DND-41 (cell line): ENCODE results near the gene SZRD1.

ENCODE experiments used
- ATAC-seq: fragments of 200-7000 bp; cut with Tn5 transposase; 3 replicates; pipeline ENCODE4 v1.9.1; 2021; ENCODE audit warnings: low read depth; ENCODE audit not compliant: insufficient read depth
- DNase-seq: peaks from one replicate; pipeline ENCODE4 v3.0.0-alpha.2; 2020
- H2AFZ ChIP-seq: 2 replicates; pipeline ENCODE4 v1.6.0; 2012; ENCODE audit warnings: low read depth, low read length
- H3K27ac ChIP-seq: 2 replicates; pipeline ENCODE4 v1.5.1; 2012; ENCODE audit warnings: low read length, inconsistent platforms
- H3K27me3 ChIP-seq: fragments of 200-600 bp; sonication (generic); 2 replicates; pipeline ENCODE4 v1.6.0; 2012; ENCODE audit warnings: low read length, mild to moderate bottlenecking, inconsistent platforms; ENCODE audit not compliant: insufficient read depth, poor library complexity
- H3K36me3 ChIP-seq: 2 replicates; pipeline ENCODE4 v1.5.1; 2012; ENCODE audit warnings: low read length, inconsistent platforms; ENCODE audit not compliant: insufficient read depth
- H3K4me1 ChIP-seq: 2 replicates; pipeline ENCODE4 v1.5.1; 2012; ENCODE audit warnings: mild to moderate bottlenecking, low read length; ENCODE audit not compliant: insufficient read depth
- H3K4me2 ChIP-seq: 2 replicates; pipeline ENCODE4 v1.6.0; 2012; ENCODE audit warnings: mild to moderate bottlenecking, moderate library complexity, low read length, inconsistent platforms; ENCODE audit not compliant: insufficient read depth
- H3K4me3 ChIP-seq, 2 experiments: fragments of 200-600 bp in 1 of 2; shearing (Covaris generic) in 1 of 2; 2 replicates each; pipeline ENCODE4 v1.5.1; 2012 to 2016; ENCODE audit warnings: inconsistent platforms in 2 of 2, low read length in 2 of 2, mild to moderate bottlenecking in 2 of 2, low read depth in 1 of 2, moderate library complexity in 1 of 2
- H3K79me2 ChIP-seq: 2 replicates; pipeline ENCODE4 v1.6.0; 2012; ENCODE audit warnings: low read length, inconsistent platforms; ENCODE audit not compliant: insufficient read depth
- H3K9ac ChIP-seq: 2 replicates; pipeline ENCODE4 v1.6.0; 2012; ENCODE audit warnings: low read depth, mild to moderate bottlenecking, inconsistent platforms, low read length, moderate library complexity
- H3K9me3 ChIP-seq: 2 replicates; pipeline ENCODE4 v1.5.1; 2012; ENCODE audit warnings: low read length, moderate library complexity, mild to moderate bottlenecking, inconsistent platforms; ENCODE audit not compliant: insufficient read depth, severe bottlenecking
- H4K20me1 ChIP-seq: 2 replicates; pipeline ENCODE4 v1.6.0; 2012; ENCODE audit warnings: low read length; ENCODE audit not compliant: insufficient read depth
- EZH2 ChIP-seq: IDR thresholded peaks from 3 replicates; pipeline ENCODE4 v1.6.1; 2012; ENCODE audit warnings: borderline replicate concordance, low read depth, mild to moderate bottlenecking, moderate library complexity, low read length, inconsistent platforms; ENCODE audit not compliant: severe bottlenecking
- TF ChIP-seq, protein P1 (sequence below): IDR thresholded peaks from 2 replicates; pipeline ENCODE4 v1.5.1; 2012; ENCODE audit warnings: borderline replicate concordance, low read length, moderate library complexity, mild to moderate bottlenecking; ENCODE audit not compliant: poor library complexity, severe bottlenecking; ENCODE audit errors: extremely low read depth

Gene SZRD1

DNA sequence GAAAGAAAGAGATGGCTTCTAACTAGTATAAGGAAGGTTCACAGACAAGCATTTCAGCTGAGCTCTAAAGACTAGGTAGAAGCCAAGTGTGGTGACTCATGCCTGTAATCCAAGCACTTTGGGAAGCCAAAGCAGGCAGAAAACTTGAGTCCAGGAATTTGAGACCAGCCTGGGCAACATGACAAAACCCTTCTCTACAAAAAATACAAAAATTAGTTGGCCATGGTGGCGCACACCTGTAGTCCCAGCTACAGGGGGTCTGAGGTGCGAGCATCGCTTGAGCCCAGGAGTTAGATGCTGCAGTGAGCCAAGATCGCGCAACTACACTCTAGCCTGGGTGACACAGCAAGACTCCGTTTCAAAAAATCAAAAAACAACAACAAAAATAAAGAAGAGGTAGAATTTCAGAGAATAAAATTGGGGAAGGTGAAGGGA lies 42.6 kb upstream of the SZRD1 start:
- H3K4me1 ChIP-seq = no peaks in the 10 kb centered on the region
- H3K4me2 ChIP-seq = no peak overlapping the region
- H3K27ac ChIP-seq = no peak overlapping the region
- H3K9me3 ChIP-seq = no peaks in the 10 kb centered on the region
- H4K20me1 ChIP-seq = peaks cover 4% of the 10 kb centered on the region; the same call in 1 of the 2 replicates
- H2AFZ ChIP-seq = no peak overlapping the region
- no peaks in the 10 kb centered on the region for H3K27me3 ChIP-seq
- ATAC-seq = no peak
- H3K9ac ChIP-seq = no peak overlapping the region
- peaks cover 9% of the 10 kb centered on the region; the same call in 1 of the 2 replicates for H3K36me3 ChIP-seq
- TF ChIP-seq, protein P1, sequence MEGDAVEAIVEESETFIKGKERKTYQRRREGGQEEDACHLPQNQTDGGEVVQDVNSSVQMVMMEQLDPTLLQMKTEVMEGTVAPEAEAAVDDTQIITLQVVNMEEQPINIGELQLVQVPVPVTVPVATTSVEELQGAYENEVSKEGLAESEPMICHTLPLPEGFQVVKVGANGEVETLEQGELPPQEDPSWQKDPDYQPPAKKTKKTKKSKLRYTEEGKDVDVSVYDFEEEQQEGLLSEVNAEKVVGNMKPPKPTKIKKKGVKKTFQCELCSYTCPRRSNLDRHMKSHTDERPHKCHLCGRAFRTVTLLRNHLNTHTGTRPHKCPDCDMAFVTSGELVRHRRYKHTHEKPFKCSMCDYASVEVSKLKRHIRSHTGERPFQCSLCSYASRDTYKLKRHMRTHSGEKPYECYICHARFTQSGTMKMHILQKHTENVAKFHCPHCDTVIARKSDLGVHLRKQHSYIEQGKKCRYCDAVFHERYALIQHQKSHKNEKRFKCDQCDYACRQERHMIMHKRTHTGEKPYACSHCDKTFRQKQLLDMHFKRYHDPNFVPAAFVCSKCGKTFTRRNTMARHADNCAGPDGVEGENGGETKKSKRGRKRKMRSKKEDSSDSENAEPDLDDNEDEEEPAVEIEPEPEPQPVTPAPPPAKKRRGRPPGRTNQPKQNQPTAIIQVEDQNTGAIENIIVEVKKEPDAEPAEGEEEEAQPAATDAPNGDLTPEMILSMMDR = no peak
- no peak for TF ChIP-seq EZH2
- no peak overlapping the region for H3K4me3 ChIP-seq
- peaks cover 79% of the 10 kb centered on the region for H3K79me2 ChIP-seq
- DNase-seq = no peak

DNA sequence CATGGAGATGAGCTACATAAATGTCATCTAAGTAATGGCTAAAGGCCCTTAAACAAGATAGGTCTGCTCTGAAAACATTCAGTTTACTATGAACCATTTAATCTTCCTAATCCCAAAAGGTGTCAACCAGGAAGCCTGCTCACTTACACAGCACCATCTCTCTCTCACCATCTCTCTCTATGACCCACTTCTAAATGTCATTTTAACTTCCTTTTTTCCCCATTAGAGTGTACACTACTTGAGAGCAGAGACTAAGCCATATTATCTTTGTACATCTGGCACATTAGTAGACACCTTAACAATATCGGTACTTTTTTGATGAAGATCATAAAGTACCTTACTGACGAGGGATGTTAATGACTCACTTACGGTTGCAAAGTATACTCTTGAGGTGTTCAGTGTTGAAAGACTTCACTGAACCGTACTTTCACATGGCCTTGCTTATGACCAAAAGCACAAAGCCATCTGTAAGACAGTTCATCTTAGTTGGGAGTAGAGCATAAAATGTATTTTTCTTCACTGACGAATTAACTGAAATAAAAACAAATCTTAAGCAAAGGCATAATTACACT lies 40.1 kb upstream of the SZRD1 start:
- Histone ChIP-seq H3K9me3 (no peaks in the 10 kb centered on the region), H4K20me1 (peaks cover 4% of the 10 kb centered on the region; the same call in 1 of the 2 replicates), H3K4me3 (no peak overlapping the region), H3K4me1 (no peaks in the 10 kb centered on the region), H3K27ac (no peak overlapping the region), H3K79me2 (peaks cover 75% of the 10 kb centered on the region), H3K9ac (no peak overlapping the region), H3K4me2 (no peak overlapping the region), H2AFZ (no peak overlapping the region), H3K27me3 (no peaks in the 10 kb centered on the region), H3K36me3 (peaks cover 9% of the 10 kb centered on the region; the same call in 1 of the 2 replicates)
- no peak for DNase-seq
- ATAC-seq = no peak
- TF ChIP-seq, protein P1 = no peak
- TF ChIP-seq EZH2 = no peak

DNA sequence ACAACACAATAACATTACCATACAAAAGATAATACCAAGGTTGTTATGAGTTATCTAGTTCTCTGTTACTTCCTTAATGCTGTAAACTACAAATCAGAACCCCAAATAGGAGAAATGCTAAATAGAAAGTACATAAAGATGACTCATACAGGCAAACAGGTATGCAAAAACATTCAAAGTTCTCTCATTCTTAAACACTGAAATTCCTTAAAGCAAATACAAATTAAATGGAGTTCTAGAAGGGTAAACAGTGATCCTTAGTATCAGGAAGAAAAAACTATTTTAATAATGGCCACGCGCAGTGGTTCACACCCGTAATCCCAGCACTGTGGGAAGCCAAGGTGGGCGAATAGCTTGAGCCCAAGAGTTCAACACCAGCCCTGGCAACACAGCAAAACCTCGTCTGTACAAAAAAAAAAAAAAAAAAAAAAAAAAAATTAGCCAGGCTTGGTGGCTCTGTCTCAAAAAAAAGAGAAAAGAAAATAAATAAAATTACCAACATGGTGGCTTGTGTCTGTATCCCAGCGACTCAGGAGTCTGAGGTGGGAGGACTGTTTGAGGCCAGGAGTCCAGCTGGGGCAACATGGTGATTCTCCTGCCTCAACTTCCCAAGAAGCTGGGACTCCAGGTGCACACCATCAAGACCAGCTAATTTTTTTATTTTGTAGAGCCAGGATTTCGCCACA lies 32.2 kb upstream of the SZRD1 start:
- no peak for ATAC-seq
- TF ChIP-seq, protein P1 = no peak
- TF ChIP-seq EZH2 = no peak
- no peak overlapping the region for H3K4me2 ChIP-seq

More for the DNA sequence above, 32.2 kb upstream of the SZRD1 start:
- H3K79me2 ChIP-seq = peaks cover 84% of the 10 kb centered on the region
- no peak for DNase-seq
- no peak overlapping the region for H3K4me3 ChIP-seq
- H3K9ac ChIP-seq = no peak overlapping the region
- no peaks in the 10 kb centered on the region for H3K27me3 ChIP-seq
- no peak overlapping the region for H2AFZ ChIP-seq
- H4K20me1 ChIP-seq = peaks cover 22% of the 10 kb centered on the region; the same call in 1 of the 2 replicates
- no peaks in the 10 kb centered on the region for H3K36me3 ChIP-seq
- no peak overlapping the region for H3K27ac ChIP-seq
- no peaks in the 10 kb centered on the region for H3K9me3 ChIP-seq
- no peaks in the 10 kb centered on the region for H3K4me1 ChIP-seq
